HepG2 (cell line): ENCODE measurements around the gene TCF7L2. TPM values are rescaled to one million over a fixed set of nuclear protein-coding genes. Genes with fewer than 3 reads are reported as not detected.
A peak's percentile ranks its signal among the peaks of the same experiment; 100 is the strongest.

Experiments
- ATAC-seq: fragments of 200-7000 bp; cut with Tn5 transposase; 3 replicates; pipeline ENCODE4 v1.9.1; 2020; ENCODE audit warnings: mild to moderate bottlenecking, moderate library complexity
- BruUV-seq: library from RNA; stranded (reverse); fragments of 400-500 nt; replicated peaks from 2 replicates; lab custom pipeline; 2021; lab: Mats Ljungman, UMichigan
- CTCF ChIA-PET: fragments of 300-600 bp; formaldehyde crosslinking; extraction: SDS; loops from one replicate; lab custom pipeline; 2021; ENCODE audit warnings: low total read pairs, inconsistent platforms, low intra/inter-chr PET ratio; lab: Yijun Ruan, JAX
- POLR2A ChIA-PET: fragments of 350-600 bp; sonication (Branson Sonifier 250); formaldehyde crosslinking; loops from one replicate; lab custom pipeline; 2020; ENCODE audit warnings: antibody characterized with exemption, inconsistent platforms; lab: Yijun Ruan, JAX
- DNase-seq: peaks from one replicate; pipeline ENCODE4 v3.0.0-alpha.2; 2015; ENCODE audit warnings: low spot score
- FAIRE-seq: peaks from 3 replicates; lab custom pipeline; 2011; peaks lifted over from hg19 to GRCh38; lab: Jason Lieb, UNC
- H2AFZ ChIP-seq: one replicate; pipeline ENCODE4 v1.6.1; 2011; ENCODE audit warnings: low read length, inconsistent platforms
- H3K27ac ChIP-seq: fragments of 300-600 bp; 3 replicates; pipeline ENCODE4 v1.8.0; 2011; ENCODE audit warnings: mixed run types, mild to moderate bottlenecking, mixed read lengths, low read length, inconsistent platforms; ENCODE audit not compliant: insufficient read depth; ENCODE audit errors: extremely low read length
- H3K27me3 ChIP-seq, 2 experiments: fragments of 200-600 bp in 1 of 2; 2 replicates in 1 of 2; 3 replicates in 1 of 2; pipeline versions ENCODE4 v1.6.0 to v1.8.0; 2011; ENCODE audit warnings: low read length in 2 of 2, mild to moderate bottlenecking in 2 of 2, moderate library complexity in 2 of 2, inconsistent platforms in 1 of 2; ENCODE audit not compliant: insufficient read depth in 2 of 2, control insufficient read depth in 1 of 2
- H3K36me3 ChIP-seq, 2 experiments: fragments of 200-600 bp in 1 of 2; replicated peaks in 1 of 2; 2 replicates in 1 of 2; 3 replicates in 1 of 2; pipeline versions ENCODE4 v1.5.1 to v1.8.0; 2011; ENCODE audit warnings: low read length in 2 of 2, inconsistent platforms in 1 of 2; ENCODE audit not compliant: insufficient read depth in 2 of 2, control insufficient read depth in 1 of 2
- H3K4me1 ChIP-seq: 2 replicates; pipeline ENCODE4 v1.5.1; 2012; ENCODE audit warnings: low read length, inconsistent platforms; ENCODE audit not compliant: insufficient read depth
- H3K4me2 ChIP-seq: 2 replicates; pipeline ENCODE4 v1.6.0; 2011; ENCODE audit warnings: low read depth, low read length, inconsistent platforms
- H3K4me3 ChIP-seq, 3 experiments: fragments of 200-600 bp in 1 of 3; sonication (generic), shearing (Covaris generic) in 1 of 3; replicated peaks in 1 of 3; 2 replicates each; pipeline ENCODE4 v1.5.1; 2011 to 2016; ENCODE audit warnings: low read length in 3 of 3, inconsistent platforms in 2 of 3, low read depth in 2 of 3, mild to moderate bottlenecking in 2 of 3, control low read depth in 1 of 3, mixed read lengths in 1 of 3; ENCODE audit not compliant: insufficient read depth in 1 of 3
- H3K79me2 ChIP-seq: one replicate; pipeline ENCODE4 v1.6.1; 2011; ENCODE audit warnings: low read length, inconsistent platforms; ENCODE audit not compliant: insufficient read depth
- H3K9ac ChIP-seq: 2 replicates; pipeline ENCODE4 v1.6.0; 2011; ENCODE audit warnings: mild to moderate bottlenecking, low read depth, low read length, inconsistent platforms; ENCODE audit not compliant: insufficient read depth
- H3K9me3 ChIP-seq: 2 replicates; pipeline ENCODE4 v1.5.1; 2012; ENCODE audit warnings: mild to moderate bottlenecking, low read length
- H4K20me1 ChIP-seq: 2 replicates; pipeline ENCODE4 v1.6.0; 2011; ENCODE audit warnings: inconsistent platforms, mild to moderate bottlenecking, low read length, moderate library complexity; ENCODE audit not compliant: insufficient read depth
- AGO2 ChIP-seq: fragments of 200-400 bp; formaldehyde crosslinking; optimal IDR thresholded peaks from 2 replicates; pipeline ENCODE3; 2017; ENCODE audit warnings: mild to moderate bottlenecking, low read depth, low read length, moderate library complexity
- ARNTL ChIP-seq: sonication (generic); formaldehyde crosslinking; IDR thresholded peaks from 2 replicates; pipeline ENCODE4 v1.4.0; 2020; ENCODE audit warnings: mild to moderate bottlenecking, missing genetic modification reagents
- CREB1 ChIP-seq, 2 experiments: fragments of 450-650 bp in 1 of 2; IDR thresholded peaks; 2 replicates each; pipeline ENCODE4 v1.6.1; 2016 to 2017; ENCODE audit warnings: control low read depth in 1 of 2, mild to moderate bottlenecking in 1 of 2, missing compliant biosample characterization in 1 of 2, missing genetic modification characterization in 1 of 2
- CREM ChIP-seq, 2 experiments: sonication (generic) in 1 of 2; formaldehyde crosslinking in 1 of 2; IDR thresholded peaks; 2 replicates each; pipeline versions ENCODE4 v1.4.0 to v1.6.1; 2016 to 2020; ENCODE audit warnings: antibody characterized with exemption in 1 of 2, mild to moderate bottlenecking in 1 of 2, missing genetic modification reagents in 1 of 2
- GMEB2 ChIP-seq: IDR thresholded peaks from 2 replicates; pipeline ENCODE4 v1.6.1; 2016; ENCODE audit warnings: missing biosample characterization, missing genetic modification reagents, low read depth
- IRX3 ChIP-seq: sonication (generic); formaldehyde crosslinking; IDR thresholded peaks from 2 replicates; pipeline ENCODE4 v1.8.1; 2023; ENCODE audit warnings: mild to moderate bottlenecking, low read depth, missing genetic modification reagents, borderline replicate concordance
- PRDM4 ChIP-seq: sonication (generic); formaldehyde crosslinking; IDR thresholded peaks from 2 replicates; pipeline ENCODE4 v1.9.0; 2021; ENCODE audit warnings: missing genetic modification reagents, borderline replicate concordance
- ZBTB7B ChIP-seq: sonication (generic); formaldehyde crosslinking; IDR thresholded peaks from 2 replicates; pipeline ENCODE4 v1.4.0; 2020; ENCODE audit warnings: missing genetic modification reagents
- ZNF792 ChIP-seq: IDR thresholded peaks from 2 replicates; pipeline ENCODE4 v1.6.1; 2016
- ZSCAN20 ChIP-seq: sonication (generic); formaldehyde crosslinking; IDR thresholded peaks from 2 replicates; pipeline ENCODE4 v1.4.0; 2020; ENCODE audit warnings: missing genetic modification reagents, mild to moderate bottlenecking, borderline replicate concordance
- WGBS: methylation state at CpG from one replicate; pipeline ENCODE4 v1.1.6; 2017; ENCODE audit warnings: low lambda C conversion rate; 5-methylcytosine and 5-hydroxymethylcytosine counted together
- in situ Hi-C: cut with HindIII; loops from 2 replicates; pipeline ENCODE4 v1.10.0; 2017; ENCODE audit warnings: low pct_unique_long_range_greater_than_20kb; ENCODE audit not compliant: extremely low pct_ligation_motif_present
- intact Hi-C: fragments of 100-400 bp; cut with micrococcal nuclease; formaldehyde crosslinking; loops from one replicate; pipeline ENCODE4 v1.10.0; 2022; ENCODE audit not compliant: unreplicated experiment
- polyA plus RNA-seq, 8 experiments: library from polyadenylated mRNA; depleted of rRNA in 3 of 8; stranded (reverse) in 7 of 8; unstranded in 1 of 8; fragments of >200 nt; fragmentation: Illumina TruSeq in 4 of 8; extraction: Trizol in 4 of 8; gene quantifications; 2 replicates each; pipeline versions ENCODE4 v1.2.1 to v1.2.3, GENCODE V29; 2011 to 2016; ENCODE audit warnings: low read depth in 4 of 8, missing spikeins in 1 of 8, mixed read lengths in 1 of 8; ENCODE audit not compliant: insufficient read depth in 1 of 8
- total RNA-seq, 5 experiments: library from RNA; depleted of rRNA; stranded (reverse); fragments of >200 nt; fragmentation: Illumina TruSeq; extraction: Trizol; gene quantifications; 2 replicates each; pipeline ENCODE4 v1.2.3, GENCODE V29; 2016; ENCODE audit warnings: low read depth in 1 of 5

TCF7L2 gene
- total and polyA plus RNA-seq, 2 of the 13 experiments (the other 11 are each of a cell fraction or from before 2014, with no cell fraction given) = 3.9 to 13.7 TPM

GRCh38 chr10:112963835-112964234, 13.8 kb downstream of the TCF7L2 start (continued):
- TF ChIP-seq IRX3 (CRISPR knock-in tag) = no peak
- TF ChIP-seq, all 625 proteins: peak for 10

DNA sequence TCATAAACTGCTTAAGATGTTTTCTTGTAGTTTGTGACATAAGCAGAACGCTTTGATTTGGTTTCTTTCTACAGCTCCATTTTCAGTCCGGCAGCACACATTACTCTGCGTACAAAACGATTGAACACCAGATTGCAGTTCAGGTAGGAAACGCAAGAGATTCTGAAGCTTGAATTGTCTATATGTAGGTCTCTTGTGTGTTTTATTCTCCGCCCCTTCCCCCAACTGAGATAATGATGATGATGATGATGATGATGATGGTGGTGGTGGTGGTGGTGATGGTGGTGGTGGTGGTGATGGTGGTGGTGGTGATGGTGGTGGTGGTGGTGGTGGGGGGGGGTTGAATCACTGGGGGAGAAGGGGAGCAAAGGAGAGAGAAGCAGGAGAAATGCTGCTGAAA, 14.4 kb downstream of the TCF7L2 start:
- H3K79me2 ChIP-seq = peaks cover 83% of the 10 kb centered on the region
- POLR2A ChIA-PET = no interaction called here
- TF ChIP-seq AGO2 = no peak
- TF ChIP-seq CREB1 (IDR thresholded peaks at IDR 0.05) = 0 out of 2 replicates have a peak, but pooled peaks have one; percentile 34
- TF ChIP-seq CREB1 (CRISPR knock-in tag; IDR thresholded peaks at IDR 0.05) = no peak
- intact Hi-C loops (no loop called here), in situ Hi-C loops (no loop called here)
- H2AFZ ChIP-seq = no peak overlapping the region
- CTCF ChIA-PET = no interaction called here
- no peak for ATAC-seq
- H4K20me1 ChIP-seq = peaks cover 75% of the 10 kb centered on the region
- no peak overlapping the region for H3K27ac ChIP-seq
- H3K9me3 ChIP-seq = no peaks in the 10 kb centered on the region
- no peak overlapping the region for H3K4me3 ChIP-seq
- no peak for DNase-seq
- no peak overlapping the region for H3K9ac ChIP-seq
- H3K27me3 ChIP-seq = no peaks in the 10 kb centered on the region
- no TSS peak for BruUV-seq
- H3K4me1 ChIP-seq = peaks cover 64% of the 10 kb centered on the region
- H3K36me3 ChIP-seq = peaks cover 10 to 46% of the 10 kb centered on the region in 2 experiments
- H3K4me2 ChIP-seq = no peak overlapping the region
- no peak for FAIRE-seq
- WGBS = 99% methylated on average over 6 of the region's 6 CpGs

DNA sequence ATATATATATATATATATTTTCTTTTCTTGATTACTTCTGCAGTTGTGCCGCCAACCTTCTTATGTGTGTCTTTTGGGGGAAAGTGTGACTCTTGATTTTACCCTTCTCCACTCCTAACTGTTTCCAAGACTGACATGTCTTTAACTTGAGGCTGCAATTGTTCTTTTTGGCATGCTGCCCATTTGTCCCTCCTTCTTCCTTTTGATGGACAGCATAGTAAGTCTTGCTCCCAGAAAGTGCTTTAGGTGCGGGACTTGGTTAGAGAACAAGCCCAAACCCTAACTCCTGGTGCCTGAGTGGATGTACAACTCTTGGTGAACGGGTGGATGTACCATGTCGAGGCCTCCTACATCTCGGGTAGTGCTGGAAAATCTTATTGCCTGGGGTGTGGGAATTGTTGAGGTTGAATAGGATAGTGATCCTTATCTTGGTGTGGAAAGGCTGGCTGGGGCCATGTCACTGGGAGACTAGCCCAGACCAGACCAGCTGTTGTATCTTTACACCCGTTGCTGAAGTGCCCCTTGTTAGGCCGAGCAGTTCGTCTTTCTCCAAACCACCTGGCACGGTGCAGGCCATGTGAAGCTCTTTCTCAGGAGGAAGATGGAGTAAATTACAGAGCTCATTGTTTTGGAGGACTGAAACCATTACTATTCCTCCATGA, 16.3 kb downstream of the TCF7L2 start:
- no peak for FAIRE-seq
- no peak overlapping the region for H3K4me3 ChIP-seq
- CTCF ChIA-PET = no interaction called here
- no TSS peak for BruUV-seq
- no peak overlapping the region for H2AFZ ChIP-seq
- WGBS = 95% methylated on average over 6 of the region's 9 CpGs
- peaks cover 15 to 54% of the 10 kb centered on the region in 2 experiments for H3K36me3 ChIP-seq
- H3K9me3 ChIP-seq = no peaks in the 10 kb centered on the region
- intact Hi-C loops (no loop called here), in situ Hi-C loops (no loop called here)
- H3K4me2 ChIP-seq = no peak overlapping the region
- no peaks in the 10 kb centered on the region for H3K27me3 ChIP-seq
- DNase-seq = no peak
- POLR2A ChIA-PET = interaction anchor here (1.0 kb wide), 1 partner anchor 8 kb away, joined by 3 read pairs; no protein-coding TSS in a partner anchor
- H4K20me1 ChIP-seq = peaks cover 90% of the 10 kb centered on the region
- no peak for ATAC-seq
- H3K9ac ChIP-seq = no peak overlapping the region
- peaks cover 69% of the 10 kb centered on the region for H3K4me1 ChIP-seq
- peaks cover 87% of the 10 kb centered on the region for H3K79me2 ChIP-seq
- H3K27ac ChIP-seq = no peak overlapping the region
- TF ChIP-seq ZBTB7B (no peak), ARNTL (CRISPR knock-in tag) (no peak), PRDM4 (CRISPR knock-in tag) (no peak), CREM (IDR thresholded peaks at IDR 0.05) (no peak), CREM (CRISPR knock-in tag; IDR thresholded peaks at IDR 0.05) (no peak), GMEB2 (no peak), ZNF792 (CRISPR knock-in tag) (no peak), ZSCAN20 (CRISPR knock-in tag) (no peak)
